Measurements from ENCODE around the gene TEC.

TEC gene

DNA sequence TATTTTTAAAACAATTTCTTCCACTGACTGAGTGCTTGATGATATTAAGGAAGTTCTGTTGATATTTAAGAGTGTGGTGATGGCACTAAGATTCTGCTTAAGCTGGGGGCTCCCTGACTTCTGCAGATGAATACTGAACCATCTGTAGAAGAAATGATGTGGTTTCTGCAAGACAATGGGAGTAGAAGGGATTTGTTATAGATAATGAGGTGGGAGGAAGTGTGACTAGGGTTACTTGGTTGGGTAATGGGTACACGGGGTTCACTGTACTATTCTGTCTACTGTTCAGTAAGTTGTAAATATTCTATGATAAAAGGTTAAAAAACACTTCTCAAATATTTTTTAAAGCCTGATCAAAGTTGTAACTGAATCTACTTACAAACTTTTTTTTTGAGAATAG lies 74.7 kb downstream of the TEC start:
- TF ChIP-seq, protein P1, sequence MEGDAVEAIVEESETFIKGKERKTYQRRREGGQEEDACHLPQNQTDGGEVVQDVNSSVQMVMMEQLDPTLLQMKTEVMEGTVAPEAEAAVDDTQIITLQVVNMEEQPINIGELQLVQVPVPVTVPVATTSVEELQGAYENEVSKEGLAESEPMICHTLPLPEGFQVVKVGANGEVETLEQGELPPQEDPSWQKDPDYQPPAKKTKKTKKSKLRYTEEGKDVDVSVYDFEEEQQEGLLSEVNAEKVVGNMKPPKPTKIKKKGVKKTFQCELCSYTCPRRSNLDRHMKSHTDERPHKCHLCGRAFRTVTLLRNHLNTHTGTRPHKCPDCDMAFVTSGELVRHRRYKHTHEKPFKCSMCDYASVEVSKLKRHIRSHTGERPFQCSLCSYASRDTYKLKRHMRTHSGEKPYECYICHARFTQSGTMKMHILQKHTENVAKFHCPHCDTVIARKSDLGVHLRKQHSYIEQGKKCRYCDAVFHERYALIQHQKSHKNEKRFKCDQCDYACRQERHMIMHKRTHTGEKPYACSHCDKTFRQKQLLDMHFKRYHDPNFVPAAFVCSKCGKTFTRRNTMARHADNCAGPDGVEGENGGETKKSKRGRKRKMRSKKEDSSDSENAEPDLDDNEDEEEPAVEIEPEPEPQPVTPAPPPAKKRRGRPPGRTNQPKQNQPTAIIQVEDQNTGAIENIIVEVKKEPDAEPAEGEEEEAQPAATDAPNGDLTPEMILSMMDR (IDR thresholded peaks at IDR 0.05; ENCODE audit: extremely low read depth, missing control alignments), result no peak
- no peak for DNase-seq (ENCODE audit: low spot score)

DNA sequence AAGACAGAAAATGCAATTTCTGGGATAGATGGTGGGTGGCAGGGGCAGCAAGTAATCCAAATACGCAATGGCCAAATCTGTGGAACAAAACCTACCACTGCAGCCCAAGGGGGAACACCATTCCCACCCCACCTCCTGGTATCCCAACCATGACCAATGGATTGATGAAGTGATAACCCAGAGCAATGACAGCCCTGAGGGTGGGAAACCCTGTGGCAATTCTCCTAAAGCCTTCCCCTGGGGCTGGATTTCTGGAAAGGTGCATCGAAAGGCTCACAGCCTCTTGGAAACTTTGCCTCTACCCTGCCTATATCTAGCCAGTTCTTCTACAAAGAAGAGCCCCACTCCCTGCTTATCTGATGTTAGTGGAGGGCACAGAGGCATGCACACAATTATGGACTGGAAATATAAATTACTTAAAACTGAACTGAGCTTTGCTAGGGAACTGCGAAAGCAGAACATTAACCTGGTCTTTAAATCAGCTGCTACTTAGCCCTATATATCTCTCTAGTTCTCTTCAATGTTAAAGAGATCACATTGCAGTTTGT lies 75.6 kb downstream of the TEC start:
- TF ChIP-seq, protein P1 (IDR thresholded peaks at IDR 0.05; ENCODE audit: extremely low read depth, missing control alignments), result no peak
- DNase-seq (ENCODE audit: low spot score), result no peak

DNA sequence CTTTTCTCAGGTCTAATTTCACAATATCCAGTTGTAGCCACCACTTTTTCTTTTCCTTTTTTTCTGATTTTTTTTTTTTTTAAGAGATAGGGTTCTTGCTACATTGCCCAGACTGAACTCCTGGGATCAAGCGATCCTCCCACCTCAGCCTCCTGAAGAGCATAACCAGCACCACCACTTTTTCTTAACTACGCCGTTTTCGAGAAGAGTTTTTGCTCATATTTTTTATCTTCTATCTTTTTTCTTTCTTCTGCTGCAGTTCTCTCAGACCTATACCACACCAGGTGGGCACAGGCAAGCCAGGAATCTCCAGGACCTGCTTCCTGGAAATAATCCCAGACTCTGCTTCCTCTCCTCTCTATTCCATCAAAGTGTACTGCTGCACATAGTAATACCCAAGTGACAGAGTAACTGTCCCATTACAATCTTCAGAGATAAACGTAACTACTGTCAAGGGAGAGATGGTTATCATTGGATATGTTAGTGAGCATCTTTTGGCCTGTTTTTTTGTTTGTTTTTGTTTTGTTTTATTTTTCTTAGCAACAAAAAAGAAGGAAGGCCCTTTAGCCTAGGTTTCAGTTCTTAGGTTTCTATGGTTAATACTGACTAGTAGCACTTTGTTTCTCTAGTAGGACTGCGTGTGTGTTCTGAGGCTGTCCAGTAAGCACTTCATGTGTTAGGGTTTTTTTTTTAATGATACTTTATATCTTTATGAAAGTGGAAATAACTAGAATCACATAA lies 76.4 kb downstream of the TEC start:
- TF ChIP-seq, protein P1 (IDR thresholded peaks at IDR 0.05; ENCODE audit: extremely low read depth, missing control alignments), result no peak
- DNase-seq (ENCODE audit: low spot score), result no peak

DNA sequence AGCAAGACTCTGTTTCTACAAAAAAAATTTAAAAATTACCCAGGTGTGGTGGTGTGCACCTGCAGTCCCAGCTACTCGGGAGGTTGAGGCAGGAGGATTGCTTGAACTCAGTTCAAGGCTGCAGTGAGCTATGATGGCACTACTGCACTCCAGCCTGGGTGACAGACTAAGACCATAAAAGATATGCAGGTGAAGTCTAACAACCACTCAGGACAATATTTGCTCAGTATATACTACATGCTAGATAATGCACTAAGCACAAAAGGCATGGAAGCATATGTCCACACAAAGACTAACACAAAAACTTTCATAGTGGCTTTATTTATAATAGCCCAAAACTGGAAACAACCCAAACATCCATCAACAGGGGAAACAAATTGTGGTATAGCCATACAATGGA lies 77.9 kb downstream of the TEC start:
- TF ChIP-seq, protein P1 (IDR thresholded peaks at IDR 0.05; ENCODE audit: extremely low read depth, missing control alignments), result no peak
- DNase-seq (ENCODE audit: low spot score), result no peak

DNA sequence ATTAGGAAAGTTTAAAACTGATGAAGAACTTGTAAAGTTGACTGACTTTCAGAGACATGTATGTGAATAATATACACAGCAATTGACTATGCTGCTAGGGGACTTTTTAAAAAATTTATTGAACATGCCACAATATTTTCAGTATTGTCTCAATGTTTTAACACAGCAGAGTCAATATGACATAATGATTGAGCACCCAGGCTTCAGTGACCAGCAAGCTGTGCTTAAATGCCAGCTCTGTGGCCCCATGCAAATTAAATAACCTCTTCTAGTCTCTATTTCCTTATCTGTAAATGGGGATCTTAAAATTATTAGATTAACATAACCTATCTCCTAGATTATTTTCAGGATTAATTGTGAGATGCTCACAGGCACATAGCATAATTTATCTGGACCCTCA lies 78.8 kb downstream of the TEC start:
- DNase-seq (ENCODE audit: low spot score), result no peak
- TF ChIP-seq, protein P1 (IDR thresholded peaks at IDR 0.05; ENCODE audit: extremely low read depth, missing control alignments), result no peak

DNA sequence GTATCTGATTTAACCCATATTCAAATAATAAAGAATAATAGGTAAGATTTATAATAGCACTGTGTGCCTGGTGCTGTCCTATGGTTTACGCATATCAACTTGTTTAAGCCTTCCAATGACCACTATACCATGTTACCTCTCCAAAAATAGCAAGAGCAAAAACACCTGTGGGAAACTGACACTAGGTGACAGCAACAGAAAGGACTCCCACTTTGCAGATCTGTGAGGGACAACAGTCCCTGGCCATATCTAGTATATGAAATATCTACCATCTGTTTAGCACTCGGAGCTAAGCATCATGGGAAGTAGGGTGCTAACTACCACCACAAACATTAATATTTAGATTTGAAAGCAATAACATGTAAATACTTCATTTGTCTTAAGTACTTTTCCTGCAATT lies 79.9 kb downstream of the TEC start:
- no peak for DNase-seq (ENCODE audit: low spot score)
- TF ChIP-seq, protein P1 (IDR thresholded peaks at IDR 0.05; ENCODE audit: extremely low read depth, missing control alignments), result no peak

DNA sequence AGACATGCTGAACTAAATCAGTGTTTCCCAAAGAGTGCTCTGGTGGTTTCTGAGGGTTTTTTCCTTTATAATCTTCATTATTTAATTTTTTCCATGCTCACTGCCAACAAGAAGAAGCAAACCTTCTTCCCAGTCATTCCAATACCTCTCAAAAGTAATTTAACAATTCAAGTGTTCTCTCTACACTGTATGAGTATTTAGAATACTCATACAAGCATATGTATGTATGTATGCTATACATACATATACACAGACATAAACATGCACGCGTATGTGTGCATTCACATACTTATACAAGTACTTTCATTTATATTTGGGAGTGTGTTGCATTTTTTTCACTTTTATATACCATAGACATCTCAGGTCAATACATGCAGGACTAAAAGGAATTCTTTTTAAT lies 81.2 kb downstream of the TEC start:
- TF ChIP-seq, protein P1 (IDR thresholded peaks at IDR 0.05; ENCODE audit: extremely low read depth, missing control alignments), result no peak
- no peak for DNase-seq (ENCODE audit: low spot score)

Measured in GM20000 (cell line).